Transverse colon (tissue), 4 donors: ENCODE measurements around the gene ST6GAL1. TPM values are rescaled to one million over a fixed set of nuclear protein-coding genes. Genes with fewer than 3 reads are reported as not detected.
A peak's percentile ranks its signal among the peaks of the same experiment; 100 is the strongest.

ENCODE experiments used
- DNase-seq: peaks from one replicate; pipeline ENCODE4 v3.0.0-alpha.2; 2019
- H3K27ac ChIP-seq, 4 donors: fragments of 200-600 bp; sonication (generic); 2 replicates each; pipeline ENCODE4 v1.5.1; 2016 to 2018; ENCODE audit warnings: inconsistent platforms in 4 of 4
- H3K27me3 ChIP-seq: fragments of 200-600 bp; sonication (generic); 2 replicates; pipeline ENCODE4 v1.5.1; 2017; ENCODE audit warnings: inconsistent platforms
- H3K36me3 ChIP-seq, 4 donors: fragments of 200-600 bp; sonication (generic); 2 replicates each; pipeline ENCODE4 v1.5.1; 2017 to 2019; ENCODE audit warnings: inconsistent platforms in 4 of 4
- H3K4me1 ChIP-seq, 4 donors: fragments of 200-600 bp; sonication (generic); 2 replicates each; pipeline ENCODE4 v1.5.1; 2017 to 2020; ENCODE audit warnings: inconsistent platforms in 4 of 4
- H3K4me3 ChIP-seq, 4 donors: fragments of 200-600 bp; sonication (generic); 1 replicate in 1 of 4; 2 replicates in 3 of 4; pipeline versions ENCODE4 v1.5.1 to v1.6.1; 2017 to 2019; ENCODE audit warnings: inconsistent platforms in 4 of 4
- H3K9me3 ChIP-seq, 2 donors: fragments of 200-600 bp; sonication (generic); 2 replicates each; pipeline ENCODE4 v1.5.1; 2017 to 2019; ENCODE audit warnings: inconsistent platforms in 2 of 2
- CTCF ChIP-seq, 5 experiments: fragments of 200-600 bp in 3 of 5; fragments of 450-650 bp in 2 of 5; sonication (generic) in 3 of 5; IDR thresholded peaks; 1 replicate in 2 of 5; 2 replicates in 3 of 5; pipeline ENCODE4 v1.5.1; 2016 to 2017; ENCODE audit warnings: antibody characterized with exemption in 5 of 5, inconsistent platforms in 3 of 5, mild to moderate bottlenecking in 2 of 5, moderate library complexity in 1 of 5
- EP300 ChIP-seq: sonication (generic); formaldehyde crosslinking; IDR thresholded peaks from one replicate; pipeline ENCODE4 v1.6.1; 2017; ENCODE audit warnings: antibody characterized with exemption, low read depth
- POLR2A ChIP-seq: fragments of 450-650 bp; IDR thresholded peaks from one replicate; pipeline ENCODE4 v1.6.1; 2016; ENCODE audit warnings: antibody characterized with exemption, mild to moderate bottlenecking, moderate library complexity
- POLR2AphosphoS5 ChIP-seq, 3 donors: sonication (generic); formaldehyde crosslinking; IDR thresholded peaks; one replicate each; pipeline ENCODE4 v1.6.1; 2016; ENCODE audit warnings: antibody characterized with exemption in 3 of 3
- WGBS, 2 donors: methylation state at CpG; one replicate each; pipeline ENCODE4 v1.1.5; 2018; ENCODE audit warnings: low coverage in 1 of 2; 5-methylcytosine and 5-hydroxymethylcytosine counted together
- in situ Hi-C, 4 donors: fragments of 200-750 bp; cut with MboI; loops; one replicate each; pipeline versions ENCODE4 v1.15.0 to v1.15.1; 2017; ENCODE audit warnings: low sequenced_read_pairs in 3 of 4, low pct_ligation_motif_present in 1 of 4, low pct_unique_long_range_greater_than_20kb in 1 of 4
- intact Hi-C: fragments of 100-400 bp; cut with DNase I; formaldehyde crosslinking; loops from one replicate; pipeline ENCODE4 v1.15.1; 2023; ENCODE audit warnings: low total_unique reads
- total RNA-seq, 4 donors: library from RNA; depleted of rRNA; stranded (reverse); fragments of >200 nt; gene quantifications; one replicate each; pipeline ENCODE4 v1.1.0, GENCODE V29; 2016

The ST6GAL1 gene
- total RNA-seq, 4 donors from 2014 or later = 22.4 to 50.5 (median 31.2) TPM

GRCh38 chr3:187064210-187065115, 134.1 kb downstream of the ST6GAL1 start:
- Histone ChIP-seq H3K4me3 (no peak overlapping the region), H3K9me3 (no peaks in the 10 kb centered on the region), H3K4me1 (peaks cover 0 to 5% (median 2%) of the 10 kb centered on the region in 4 donors), H3K27ac (peak overlapping the region in 2 of 4 donors; percentile 60 to 69), H3K36me3 (no peaks in the 10 kb centered on the region), H3K27me3 (no peaks in the 10 kb centered on the region)
- intact Hi-C loops = no loop called here
- DNase-seq = no peak
- in situ Hi-C loops = no loop called here
- TF ChIP-seq EP300 (no peak), POLR2A (no peak), CTCF (IDR thresholded peaks at IDR 0.05) (no peak), POLR2AphosphoS5 (IDR thresholded peaks at IDR 0.05) (no peak)
- WGBS, 2 donors = 74 to 84% methylated on average over 4 to 12 of the region's 12 CpGs

GRCh38 chr3:187066228-187066995, 136.1 kb downstream of the ST6GAL1 start:
- DNase-seq = no peak
- intact Hi-C loops = no loop called here
- 60 to 72% methylated on average over 3 to 7 of the region's 7 CpGs for WGBS, 2 donors

GRCh38 chr3:187068787-187069186, 138.5 kb downstream of the ST6GAL1 start:
- no peak overlapping the region for H3K27ac ChIP-seq
- no peak for TF ChIP-seq POLR2AphosphoS5 (IDR thresholded peaks at IDR 0.05)
- no peak for TF ChIP-seq EP300
- no peak for TF ChIP-seq CTCF (IDR thresholded peaks at IDR 0.05)
- no peak for TF ChIP-seq POLR2A
- peaks cover 0 to 2% (median 0%) of the 10 kb centered on the region in 4 donors for H3K4me1 ChIP-seq
- in situ Hi-C loops = no loop called here
- no peak overlapping the region for H3K4me3 ChIP-seq
- intact Hi-C loops = no loop called here
- DNase-seq = no peak
- H3K36me3 ChIP-seq = no peaks in the 10 kb centered on the region
- 86 to 90% methylated on average over 1 to 5 of the region's 5 CpGs for WGBS, 2 donors
- H3K9me3 ChIP-seq = no peaks in the 10 kb centered on the region
- H3K27me3 ChIP-seq = no peaks in the 10 kb centered on the region

More at GRCh38 chr3:187066228-187066995, 136.1 kb downstream of the ST6GAL1 start:
- Histone ChIP-seq H3K36me3 (no peaks in the 10 kb centered on the region), H3K27me3 (no peaks in the 10 kb centered on the region), H3K27ac (peak overlapping the region in 3 of 4 donors; percentile 42 to 63 (median 60)), H3K9me3 (no peaks in the 10 kb centered on the region), H3K4me1 (peaks cover 0 to 5% (median 2%) of the 10 kb centered on the region in 4 donors), H3K4me3 (no peak overlapping the region)
- in situ Hi-C loops = no loop called here
- no peak for TF ChIP-seq POLR2A
- TF ChIP-seq CTCF (IDR thresholded peaks at IDR 0.05) = peak in 2 of 5 experiments; percentile 9 to 14

- no peak overlapping the region for H3K4me3 ChIP-seq
- H3K27ac ChIP-seq = no peak overlapping the region
- no peaks in the 10 kb centered on the region for H3K36me3 ChIP-seq
- 89 to 91% methylated on average over 5 to 7 of the region's 7 CpGs for WGBS, 2 donors
- DNase-seq = no peak
- H3K4me1 ChIP-seq = no peaks in the 10 kb centered on the region
- in situ Hi-C loops = no loop called here
- TF ChIP-seq CTCF (IDR thresholded peaks at IDR 0.05) (no peak), POLR2A (no peak), EP300 (no peak), POLR2AphosphoS5 (IDR thresholded peaks at IDR 0.05) (no peak)
- intact Hi-C loops = no loop called here
- no peaks in the 10 kb centered on the region for H3K27me3 ChIP-seq
- H3K9me3 ChIP-seq = no peaks in the 10 kb centered on the region
Measured at GRCh38 chr3:187069857-187070516, 139.7 kb downstream of the ST6GAL1 start.
